Activated CD8-positive, alpha-beta memory T cell treated with anti-CD3 and anti-CD28 coated beads, Interleukin-2, amount 50 U/mL, for 1 hour (primary cell): ENCODE measurements around the gene PDLIM4.

Experiments used
- DNase-seq: peaks from one replicate; pipeline ENCODE4 v3.0.0-alpha.2; 2020; ENCODE audit errors: extremely low read depth

Gene PDLIM4

DNA sequence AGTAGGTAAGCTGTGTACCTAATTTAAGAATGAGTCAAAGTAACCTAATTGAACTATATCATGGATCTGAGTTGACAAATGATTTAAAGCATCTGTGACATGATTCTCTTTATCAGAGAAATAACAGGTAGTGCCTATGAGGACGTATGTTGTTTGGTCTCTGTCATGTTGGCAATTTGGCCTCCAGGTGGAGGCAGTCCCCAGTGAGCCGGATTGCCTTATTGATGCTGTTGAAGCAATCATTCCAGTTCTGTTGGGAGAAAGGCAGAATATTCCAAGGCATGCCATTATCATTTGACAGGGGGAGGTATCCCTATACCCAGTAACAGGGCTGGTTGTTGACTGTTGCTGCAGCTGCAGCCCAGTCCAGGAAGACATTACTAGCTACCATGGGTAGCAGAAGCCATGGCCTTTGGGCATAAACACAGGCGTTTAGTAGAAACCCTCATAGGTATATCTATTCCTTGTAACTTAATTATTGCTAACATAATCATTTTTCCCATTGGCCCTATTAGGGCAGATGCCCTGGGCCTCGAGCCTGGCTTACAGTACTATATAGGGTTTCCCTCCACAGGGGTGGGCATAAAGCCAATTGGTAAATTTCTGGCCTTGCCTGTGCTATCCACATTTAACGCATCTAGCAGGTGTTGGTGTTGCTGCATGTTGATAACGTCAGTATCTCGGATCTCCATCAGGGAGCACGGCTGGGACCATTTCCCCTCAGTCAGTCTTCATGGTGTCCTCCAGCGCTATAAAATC, 24.5 kb downstream of the PDLIM4 start:
- DNase-seq, result no peak

- DNase-seq, result no peak
These were observed 26.0 kb downstream of the PDLIM4 start for GRCh38 chr5:132283423-132284043.

- no peak for DNase-seq
These were observed 31.6 kb downstream of the PDLIM4 start for GRCh38 chr5:132289097-132289496.

- no peak for DNase-seq
These were observed 33.5 kb downstream of the PDLIM4 start for GRCh38 chr5:132291026-132291425.

- DNase-seq, result peak; percentile 34
These were observed 35.8 kb downstream of the PDLIM4 start for GRCh38 chr5:132293066-132293991.

GRCh38 chr5:132293992-132294727, 36.7 kb downstream of the PDLIM4 start, which contains the start of gene SLC22A4:
Gene SLC22A4 (plus strand): TSS chr5:132294394. CDS start chr5:132294617, 223 bp downstream.
- DNase-seq, result peak; percentile 34

DNA sequence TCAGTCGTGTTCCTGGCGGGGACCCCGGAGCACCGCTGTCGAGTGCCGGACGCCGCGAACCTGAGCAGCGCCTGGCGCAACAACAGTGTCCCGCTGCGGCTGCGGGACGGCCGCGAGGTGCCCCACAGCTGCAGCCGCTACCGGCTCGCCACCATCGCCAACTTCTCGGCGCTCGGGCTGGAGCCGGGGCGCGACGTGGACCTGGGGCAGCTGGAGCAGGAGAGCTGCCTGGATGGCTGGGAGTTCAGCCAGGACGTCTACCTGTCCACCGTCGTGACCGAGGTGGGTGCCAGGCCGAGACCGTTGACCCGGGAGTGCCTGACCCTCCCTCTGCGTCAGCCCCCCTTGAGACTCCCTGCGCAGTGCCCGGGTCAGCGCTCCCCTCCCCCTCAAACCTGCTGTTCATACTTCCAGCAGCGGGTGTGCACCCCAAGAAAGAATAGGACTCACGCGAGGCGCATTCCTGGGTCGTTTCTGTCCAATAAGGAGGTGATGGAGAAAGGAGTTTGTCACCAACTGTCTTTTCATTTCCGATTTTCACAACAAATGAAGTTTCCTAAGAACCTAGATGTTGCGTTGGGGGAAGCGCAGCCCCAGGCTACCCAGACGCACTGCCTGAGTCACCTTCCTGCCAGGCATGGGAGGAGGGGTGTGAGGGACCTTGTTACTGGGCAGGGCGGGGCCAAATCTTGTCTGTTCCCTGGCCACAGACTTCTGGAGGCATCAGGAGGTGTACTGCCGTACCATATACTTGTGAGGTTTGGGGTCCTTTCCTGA, 37.4 kb downstream of the PDLIM4 start:
- peak; percentile 59 for DNase-seq

DNA sequence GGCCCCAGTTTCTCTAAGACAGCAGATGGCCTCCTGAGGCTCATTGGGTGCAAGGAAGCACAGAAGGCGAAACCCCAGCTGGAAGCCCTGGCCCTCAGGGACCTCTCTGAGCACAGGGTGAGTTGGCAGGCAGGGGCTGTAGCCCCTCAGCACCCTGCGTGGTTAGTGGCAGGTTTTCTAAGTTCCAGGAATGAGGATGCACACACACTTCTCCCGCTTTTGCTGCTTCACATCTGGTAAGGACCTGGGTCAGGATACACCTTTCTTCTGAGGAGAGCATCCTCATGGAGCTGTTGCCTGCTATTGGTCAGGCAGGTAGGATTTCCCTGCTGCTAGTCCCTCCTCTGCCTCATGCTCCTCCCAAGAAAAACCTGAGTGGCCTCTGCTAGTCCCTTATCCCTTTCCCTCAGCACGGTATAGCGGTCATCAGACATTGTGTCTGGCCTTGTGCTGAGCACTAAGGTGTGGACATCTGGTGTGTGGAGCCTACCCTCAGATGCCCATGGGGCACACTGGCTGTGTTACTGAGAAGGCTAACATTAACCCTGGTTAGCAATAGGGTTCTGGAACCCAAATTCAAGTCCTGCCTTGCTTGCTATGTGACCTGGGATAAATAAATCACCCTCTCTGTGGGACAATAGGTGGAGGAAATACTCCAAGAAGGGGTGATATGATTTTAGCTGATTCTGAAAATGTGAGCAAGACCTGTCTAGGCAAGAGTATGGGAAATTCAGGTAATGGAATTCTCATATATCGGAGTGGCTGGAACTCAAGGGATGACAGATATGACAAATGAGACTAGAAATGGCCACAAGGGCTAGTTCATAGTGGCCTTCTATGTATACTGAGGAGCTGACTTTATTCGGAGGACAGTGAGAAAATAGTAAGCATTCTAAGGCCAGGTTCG, 38.3 kb downstream of the PDLIM4 start:
- no peak for DNase-seq

GRCh38 chr5:132296412-132297016, 39.0 kb downstream of the PDLIM4 start:
- DNase-seq, result no peak

GRCh38 chr5:132297211-132297940, 39.9 kb downstream of the PDLIM4 start:
- no peak for DNase-seq

GRCh38 chr5:132298298-132299212, 41.1 kb downstream of the PDLIM4 start:
- DNase-seq, result no peak

- no peak for DNase-seq
These were observed 42.4 kb downstream of the PDLIM4 start for GRCh38 chr5:132299917-132300316.

DNA sequence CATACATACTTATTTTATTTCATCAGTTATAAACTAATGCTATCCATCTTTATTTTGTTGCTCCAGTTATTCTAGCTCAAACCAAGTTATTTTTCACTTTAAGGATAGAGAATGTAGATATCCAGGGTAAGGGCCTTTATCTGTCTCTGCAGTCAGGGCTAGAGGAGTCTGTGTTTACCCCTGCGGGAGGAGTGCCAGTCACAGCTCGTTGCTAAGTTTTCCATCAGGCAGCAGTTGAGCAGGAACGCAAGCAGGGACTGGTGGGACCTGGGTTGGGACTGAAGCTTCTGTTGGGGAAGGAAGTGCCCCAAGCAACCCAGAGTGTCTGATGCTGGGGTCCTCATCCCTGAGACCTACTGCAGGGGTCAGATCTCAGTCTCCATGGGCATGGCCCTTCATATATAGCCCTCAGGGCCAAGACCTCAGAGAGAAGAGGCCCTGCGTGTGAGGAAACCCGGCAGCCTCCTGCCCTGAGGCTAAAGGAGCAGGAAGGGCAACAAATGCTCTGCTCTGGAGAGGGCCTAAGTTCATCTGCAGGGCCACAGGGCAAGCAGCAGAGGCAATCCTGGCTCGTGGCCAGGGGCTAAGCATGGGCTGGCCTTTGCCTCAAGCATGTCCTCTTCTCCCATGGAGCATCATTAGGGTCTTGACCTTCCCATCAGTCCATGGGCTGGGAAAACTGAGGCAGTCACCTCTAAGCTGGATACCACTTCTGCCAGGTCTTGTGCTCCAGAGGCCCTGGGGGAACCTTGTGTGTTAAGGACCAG, 43.3 kb downstream of the PDLIM4 start:
- DNase-seq, result no peak

DNA sequence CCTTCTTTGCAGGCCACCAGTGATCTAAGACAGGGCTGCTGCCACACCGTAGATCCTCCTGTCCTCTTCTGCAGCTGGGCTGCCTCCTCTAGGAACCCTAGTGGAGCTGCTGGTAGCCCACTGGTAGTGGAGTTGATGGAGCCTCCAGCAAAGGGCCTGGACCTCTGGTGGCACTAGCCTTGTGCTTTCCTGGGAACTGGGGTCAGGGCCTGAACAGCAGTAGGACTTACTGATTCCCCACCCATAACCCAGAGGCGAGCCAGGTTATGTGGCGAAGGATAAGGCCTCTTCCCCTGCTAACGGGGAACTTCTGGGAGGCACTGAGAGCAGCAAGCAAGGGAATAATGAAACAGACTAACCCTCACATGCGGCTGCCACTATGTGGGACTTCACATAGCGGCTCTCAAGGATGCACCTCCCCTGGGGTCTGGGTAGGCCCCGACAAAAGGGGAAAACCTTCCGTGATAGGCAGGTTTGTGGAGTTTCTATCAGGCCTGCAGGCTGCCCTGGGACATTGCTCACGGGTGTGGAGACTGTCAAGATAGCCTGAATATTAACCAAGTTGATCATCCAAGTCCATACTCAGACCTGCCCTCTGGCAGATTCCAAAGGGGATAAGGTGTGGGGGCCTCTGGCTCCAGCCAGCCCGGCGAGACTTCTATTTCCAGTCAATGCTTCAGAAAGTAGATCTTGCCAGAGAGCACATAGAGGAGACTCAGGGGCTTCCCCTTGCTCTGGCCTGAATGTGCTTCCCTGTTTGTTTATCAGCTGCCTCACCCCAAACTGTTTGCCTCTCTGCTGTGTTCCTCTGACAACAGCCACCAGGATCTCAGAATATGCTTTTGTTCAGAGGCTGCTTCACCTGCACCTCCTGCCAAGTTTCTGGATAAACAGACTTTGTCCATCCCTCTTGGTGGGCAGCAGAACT, 44.1 kb downstream of the PDLIM4 start:
- no peak for DNase-seq

- no peak for DNase-seq
These were observed 44.9 kb downstream of the PDLIM4 start for GRCh38 chr5:132302413-132302812.

DNA sequence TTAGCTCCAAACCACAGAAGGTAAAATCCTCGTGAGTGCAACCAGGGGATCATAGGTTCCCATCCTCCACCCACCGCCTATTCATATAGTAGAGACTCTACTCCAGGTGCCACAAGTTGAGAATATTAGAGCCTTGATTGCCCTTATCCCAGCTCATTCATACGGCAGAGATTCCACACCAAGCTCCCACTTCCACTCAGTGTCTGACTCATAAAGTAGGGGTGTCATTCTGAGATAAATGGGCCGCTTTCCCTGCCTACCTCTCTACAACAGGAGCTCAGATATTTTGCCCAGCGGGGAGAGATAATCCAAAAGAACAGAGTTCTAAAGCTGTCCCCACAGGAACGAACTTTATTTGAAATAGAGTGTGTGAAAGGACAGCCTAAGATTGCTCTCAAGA, 46.1 kb downstream of the PDLIM4 start:
- no peak for DNase-seq
